ENCODE measurements around the gene ADI1. TPM values are rescaled to one million over a fixed set of nuclear protein-coding genes. Genes with fewer than 3 reads are reported as not detected.

The ADI1 gene
- total RNA-seq, 4 donors from 2014 or later = 61.9 to 106 (median 82.9) TPM

DNA sequence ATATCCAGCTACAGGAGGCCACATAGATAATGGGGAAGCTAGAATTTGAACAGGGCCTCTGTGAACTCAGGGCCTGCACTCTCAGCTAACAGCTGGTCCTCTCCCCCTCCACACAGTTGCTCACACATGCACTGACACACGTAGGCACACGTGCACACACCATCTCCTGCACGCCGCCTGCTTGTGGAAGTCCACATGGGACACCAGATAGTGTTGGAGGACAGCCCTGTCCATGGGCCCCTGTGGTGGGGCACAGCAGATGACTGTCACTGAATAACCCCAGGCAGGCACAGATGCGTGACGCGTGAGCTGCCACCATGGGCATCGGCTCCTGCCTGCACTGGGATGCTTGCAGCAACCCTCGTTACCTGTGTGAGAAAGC lies 52.9 kb downstream of the ADI1 start:
- Histone ChIP-seq H3K4me3 (no peak overlapping the region), H3K27ac (peak overlapping the region in 1 of 4 donors; percentile 0), H3K4me1 (peaks cover 0 to 38% (median 8%) of the 10 kb centered on the region in 3 donors), H3K36me3 (peaks cover 0 to 84% of the 10 kb centered on the region in 2 donors), H3K9me3 (no peaks in the 10 kb centered on the region), H3K27me3 (no peaks in the 10 kb centered on the region)
- TF ChIP-seq, protein P1, sequence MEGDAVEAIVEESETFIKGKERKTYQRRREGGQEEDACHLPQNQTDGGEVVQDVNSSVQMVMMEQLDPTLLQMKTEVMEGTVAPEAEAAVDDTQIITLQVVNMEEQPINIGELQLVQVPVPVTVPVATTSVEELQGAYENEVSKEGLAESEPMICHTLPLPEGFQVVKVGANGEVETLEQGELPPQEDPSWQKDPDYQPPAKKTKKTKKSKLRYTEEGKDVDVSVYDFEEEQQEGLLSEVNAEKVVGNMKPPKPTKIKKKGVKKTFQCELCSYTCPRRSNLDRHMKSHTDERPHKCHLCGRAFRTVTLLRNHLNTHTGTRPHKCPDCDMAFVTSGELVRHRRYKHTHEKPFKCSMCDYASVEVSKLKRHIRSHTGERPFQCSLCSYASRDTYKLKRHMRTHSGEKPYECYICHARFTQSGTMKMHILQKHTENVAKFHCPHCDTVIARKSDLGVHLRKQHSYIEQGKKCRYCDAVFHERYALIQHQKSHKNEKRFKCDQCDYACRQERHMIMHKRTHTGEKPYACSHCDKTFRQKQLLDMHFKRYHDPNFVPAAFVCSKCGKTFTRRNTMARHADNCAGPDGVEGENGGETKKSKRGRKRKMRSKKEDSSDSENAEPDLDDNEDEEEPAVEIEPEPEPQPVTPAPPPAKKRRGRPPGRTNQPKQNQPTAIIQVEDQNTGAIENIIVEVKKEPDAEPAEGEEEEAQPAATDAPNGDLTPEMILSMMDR (IDR thresholded peaks at IDR 0.05) = no peak
- TF ChIP-seq EP300 (IDR thresholded peaks at IDR 0.05) = no peak
- TF ChIP-seq POLR2A (IDR thresholded peaks at IDR 0.05) = no peak
- TF ChIP-seq POLR2AphosphoS5 (IDR thresholded peaks at IDR 0.05) = no peak
- no peak for ATAC-seq
- 100% methylated on average over 1 to 2 of the region's 9 CpGs for WGBS, 2 donors (ENCODE audit: low coverage in 1 of 2)

DNA sequence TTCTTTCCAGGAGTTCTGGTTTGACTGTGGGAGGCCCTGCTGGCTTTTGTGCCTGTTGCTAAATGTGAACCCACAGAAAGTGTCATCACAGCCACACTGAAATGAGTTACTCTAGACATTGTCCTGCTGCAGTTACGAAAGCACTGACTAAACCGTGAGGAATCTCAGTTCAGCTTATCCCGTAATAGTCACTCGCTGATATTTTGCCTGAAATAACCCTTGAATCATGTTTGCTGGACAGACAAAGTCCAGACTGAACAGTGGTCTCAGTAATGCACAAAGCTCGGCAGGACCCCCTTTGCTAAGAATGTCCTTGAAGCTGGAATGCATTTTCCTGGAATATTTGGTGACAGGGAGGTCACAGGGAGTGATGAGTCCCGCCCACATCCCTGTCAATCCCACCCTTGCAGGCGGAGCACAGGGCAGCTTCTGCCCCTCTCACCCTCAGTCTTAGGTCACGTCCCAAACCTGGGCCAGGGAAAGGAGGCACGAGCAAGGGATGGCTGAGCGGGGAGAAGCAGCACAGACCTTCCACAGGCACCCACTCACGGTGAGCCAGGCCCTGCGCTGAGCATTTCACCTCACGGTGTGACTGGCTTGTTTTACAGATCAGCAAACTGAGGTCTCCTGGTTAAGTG lies 53.4 kb downstream of the ADI1 start:
- Histone ChIP-seq H3K4me3 (no peak overlapping the region), H3K27ac (peak overlapping the region in 1 of 4 donors; percentile 0), H3K36me3 (peaks cover 0 to 89% of the 10 kb centered on the region in 2 donors), H3K27me3 (no peaks in the 10 kb centered on the region), H3K9me3 (no peaks in the 10 kb centered on the region), H3K4me1 (peaks cover 0 to 34% (median 8%) of the 10 kb centered on the region in 3 donors)
- WGBS, 2 donors (ENCODE audit: low coverage in 1 of 2) = 26 to 79% methylated on average over 4 to 8 of the region's 13 CpGs
- TF ChIP-seq POLR2AphosphoS5 (IDR thresholded peaks at IDR 0.05) = peak; percentile 23
- TF ChIP-seq, protein P1 (IDR thresholded peaks at IDR 0.05) = no peak
- no peak for ATAC-seq

DNA sequence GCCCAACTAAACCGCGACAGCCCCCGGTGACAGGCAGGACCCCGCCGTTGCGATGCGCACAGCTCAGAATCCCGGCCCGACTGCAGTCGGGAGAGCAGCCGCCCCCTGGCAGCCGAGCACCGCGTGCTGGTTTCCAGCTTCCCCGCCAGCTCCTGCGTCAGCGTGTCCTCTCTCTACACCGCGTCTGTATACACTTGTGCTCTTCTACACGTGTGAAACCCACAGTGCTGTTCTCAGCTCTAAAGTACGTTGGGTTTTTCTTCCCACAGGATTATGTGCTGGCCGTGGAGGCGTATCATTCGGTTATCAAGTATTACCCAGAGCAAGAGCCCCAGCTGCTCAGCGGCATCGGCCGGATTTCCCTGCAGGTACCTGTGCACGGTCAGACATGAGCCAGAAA lies 54.0 kb downstream of the ADI1 start:
- TF ChIP-seq POLR2AphosphoS5 (IDR thresholded peaks at IDR 0.05) = no peak
- TF ChIP-seq, protein P1 (IDR thresholded peaks at IDR 0.05) = no peak
- no peak for TF ChIP-seq EP300 (IDR thresholded peaks at IDR 0.05)
- TF ChIP-seq POLR2A (IDR thresholded peaks at IDR 0.05) = no peak
- Histone ChIP-seq H3K9me3 (no peaks in the 10 kb centered on the region), H3K27ac (no peak overlapping the region), H3K4me1 (peaks cover 0 to 28% (median 8%) of the 10 kb centered on the region in 3 donors), H3K27me3 (no peaks in the 10 kb centered on the region), H3K36me3 (peaks cover 0 to 92% of the 10 kb centered on the region in 2 donors), H3K4me3 (no peak overlapping the region)
- 90 to 92% methylated on average over 6 to 27 of the region's 28 CpGs for WGBS, 2 donors (ENCODE audit: low coverage in 1 of 2)
- ATAC-seq = no peak

DNA sequence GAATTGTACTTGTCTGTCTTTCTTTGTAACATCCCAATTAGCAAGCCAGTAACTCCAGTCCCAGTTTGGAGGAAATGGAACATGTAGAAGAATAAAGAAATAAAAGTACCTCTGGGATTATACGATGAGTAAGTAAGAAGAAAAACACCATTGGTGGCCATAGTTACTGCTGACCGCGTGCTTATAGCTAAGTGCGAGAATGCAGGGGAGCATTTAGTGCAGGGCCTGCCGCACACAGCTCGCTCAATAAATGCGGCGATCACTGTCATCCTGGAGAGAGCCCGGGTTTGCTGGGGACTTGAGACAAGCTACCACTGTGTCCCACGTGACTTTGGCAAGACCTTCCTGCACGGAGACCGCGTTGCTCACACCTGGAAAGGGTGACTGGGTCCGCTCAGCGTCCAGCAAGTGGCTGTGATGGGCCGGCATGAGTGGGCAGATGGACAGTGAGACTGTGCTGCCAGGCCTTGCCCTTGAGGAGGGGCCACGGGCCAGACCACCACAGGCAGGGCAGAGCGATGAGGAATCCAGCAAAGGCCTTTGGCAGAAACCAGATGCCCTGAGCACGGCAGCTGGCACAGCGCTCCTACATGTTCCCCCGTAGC lies 54.8 kb downstream of the ADI1 start:
- Histone ChIP-seq H3K27me3 (no peaks in the 10 kb centered on the region), H3K4me3 (no peak overlapping the region), H3K36me3 (peaks cover 0 to 92% of the 10 kb centered on the region in 2 donors), H3K9me3 (no peaks in the 10 kb centered on the region), H3K27ac (no peak overlapping the region), H3K4me1 (peaks cover 0 to 19% (median 3%) of the 10 kb centered on the region in 3 donors)
- 93 to 97% methylated on average over 10 of the region's 21 CpGs for WGBS, 2 donors (ENCODE audit: low coverage in 1 of 2)
- no peak for ATAC-seq
- TF ChIP-seq, protein P1 (IDR thresholded peaks at IDR 0.05) = no peak
- no peak for TF ChIP-seq POLR2AphosphoS5 (IDR thresholded peaks at IDR 0.05)
- no peak for TF ChIP-seq POLR2A (IDR thresholded peaks at IDR 0.05)

DNA sequence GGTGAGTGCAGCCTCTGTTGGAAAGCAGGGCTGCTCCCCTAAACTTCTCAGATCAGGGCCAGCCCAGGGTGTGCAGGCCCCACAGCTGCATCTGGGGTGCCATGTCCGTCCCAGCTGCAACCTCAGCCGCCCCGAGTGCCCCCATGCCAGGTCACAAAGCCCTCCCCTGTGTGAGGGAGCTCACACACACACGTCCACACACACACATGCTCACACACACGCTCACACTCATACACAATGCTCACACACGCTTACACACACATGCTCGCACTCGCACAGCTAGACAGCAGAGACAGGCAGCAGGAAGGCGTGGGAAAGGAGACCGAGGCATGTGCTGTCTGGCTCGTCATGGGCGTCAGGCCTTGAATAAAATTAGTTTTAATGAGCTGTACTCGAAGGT lies 55.4 kb downstream of the ADI1 start:
- Histone ChIP-seq H3K4me1 (peaks cover 0 to 14% (median 0%) of the 10 kb centered on the region in 3 donors), H3K9me3 (no peaks in the 10 kb centered on the region), H3K36me3 (peaks cover 0 to 93% of the 10 kb centered on the region in 2 donors), H3K4me3 (no peak overlapping the region), H3K27ac (no peak overlapping the region), H3K27me3 (no peaks in the 10 kb centered on the region)
- WGBS, 2 donors (ENCODE audit: low coverage in 1 of 2) = 74 to 84% methylated on average over 6 to 9 of the region's 13 CpGs
- TF ChIP-seq, protein P1 (IDR thresholded peaks at IDR 0.05) = no peak
- TF ChIP-seq EP300 (IDR thresholded peaks at IDR 0.05) = no peak
- no peak for ATAC-seq

Measured in gastroesophageal sphincter (tissue), 4 donors.